CD4-positive, alpha-beta T cell treated with Interleukin-2 at 100 ng/mL for 4 hours (primary cell): ENCODE measurements around the gene TRIM4.

Experiments
- DNase-seq: peaks from one replicate; pipeline ENCODE4 v3.0.0-alpha.2; 2020; ENCODE audit warnings: low spot score

Gene TRIM4

GRCh38 chr7:99843808-99844207 lies 75.5 kb downstream of the TRIM4 start:
- no peak for DNase-seq

- DNase-seq: no peak
Observed at GRCh38 chr7:99842926-99843325, 76.4 kb downstream of the TRIM4 start.
